ENCODE results near the gene PARD3. TPM values are rescaled to one million over a fixed set of nuclear protein-coding genes. Genes with fewer than 3 reads are reported as not detected.

The PARD3 gene
- total RNA-seq, 4 donors from 2014 or later = 27.3 to 65.3 (median 55.6) TPM

DNA sequence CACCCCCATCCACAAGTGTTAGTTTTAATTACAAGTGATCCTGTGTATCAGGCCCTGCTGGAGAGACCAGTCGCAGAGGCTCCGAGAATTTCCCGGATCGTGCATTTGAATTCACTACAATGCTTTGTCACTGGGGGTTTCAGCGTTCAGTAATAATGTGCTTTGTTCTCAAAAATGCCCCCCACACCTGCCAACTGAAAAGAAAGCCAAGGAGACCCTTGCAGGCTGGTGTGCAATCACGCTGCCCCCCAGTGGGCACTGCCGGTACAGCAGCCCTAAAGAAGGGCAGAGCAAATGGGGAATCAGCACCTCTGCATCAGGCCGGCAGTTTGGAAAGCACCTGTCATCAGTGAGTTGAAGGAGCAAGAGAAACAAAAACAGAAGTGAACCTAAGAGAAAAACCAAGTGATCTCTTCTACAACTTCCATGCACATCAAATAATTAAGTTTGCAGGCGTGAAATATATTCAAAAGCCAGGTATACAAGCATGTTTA is 177.6 kb downstream of the PARD3 start:
- intact Hi-C loops (cut with DNase I; ENCODE audit: low total_unique reads) = loop anchor here (5.0 to 10.0 kb wide), 2 partner anchors 353 to 1315 kb away; no protein-coding TSS in a partner anchor
- Histone ChIP-seq H3K27me3 (no peaks in the 10 kb centered on the region), H3K4me3 (no peak overlapping the region), H3K9me3 (no peaks in the 10 kb centered on the region), H3K36me3 (no peaks in the 10 kb centered on the region), H3K4me1 (peaks cover 3 to 22% (median 10%) of the 10 kb centered on the region in 4 donors), H3K27ac (no peak overlapping the region)
- in situ Hi-C loops (cut with MboI; ENCODE audit: low pct_ligation_motif_present in 1 of 4, low pct_unique_long_range_greater_than_20kb in 1 of 4, low sequenced_read_pairs in 3 of 4) = loop anchor here (10.0 to 25.0 kb wide), 3 partner anchors 1300 to 1450 kb away; partner anchors contain the start of gene NRP1 (in 3 of the 4)
- DNase-seq = peak; percentile 69
- TF ChIP-seq POLR2A (IDR thresholded peaks at IDR 0.05) = no peak
- TF ChIP-seq POLR2AphosphoS5 (IDR thresholded peaks at IDR 0.05) = no peak
- TF ChIP-seq CTCF (IDR thresholded peaks at IDR 0.05) = peak; percentile 87 to 97 (median 95)
- TF ChIP-seq EP300 (IDR thresholded peaks at IDR 0.05; ENCODE audit: low read depth) = no peak
- WGBS, 2 donors (ENCODE audit: low coverage in 1 of 2) = 34 to 57% methylated on average over 2 to 9 of the region's 9 CpGs

DNA sequence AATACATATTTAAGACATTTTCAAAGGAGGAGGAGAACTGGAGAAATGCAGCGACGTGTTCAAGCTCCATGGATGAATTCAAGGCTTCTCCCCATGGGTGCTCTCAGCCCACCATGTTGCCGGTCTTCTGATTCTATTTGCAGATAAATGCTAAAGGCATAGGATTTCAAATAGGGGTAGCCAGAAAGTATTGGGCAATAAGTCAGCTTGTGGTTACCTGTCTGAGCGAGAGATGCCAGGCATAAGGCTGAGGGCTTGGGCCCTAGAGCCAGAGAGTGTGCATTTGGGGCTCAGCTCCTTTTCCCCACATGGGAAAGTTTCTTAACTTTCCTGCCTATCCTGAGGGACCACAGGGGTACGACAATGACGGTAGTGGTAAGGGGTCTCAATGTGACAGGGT is 180.0 kb downstream of the PARD3 start:
- in situ Hi-C loops (cut with MboI; ENCODE audit: low pct_ligation_motif_present in 1 of 4, low pct_unique_long_range_greater_than_20kb in 1 of 4, low sequenced_read_pairs in 3 of 4) (loop anchor here (10.0 to 25.0 kb wide), 3 partner anchors 1298 to 1448 kb away; partner anchors contain the start of gene NRP1 (in 3 of the 4)), intact Hi-C loops (cut with DNase I; ENCODE audit: low total_unique reads) (loop anchor here (5.0 to 10.0 kb wide), 2 partner anchors 350 to 1313 kb away; no protein-coding TSS in a partner anchor)
- no peak overlapping the region for H3K27ac ChIP-seq
- H3K4me1 ChIP-seq = peaks cover 4 to 16% (median 10%) of the 10 kb centered on the region in 4 donors
- H3K27me3 ChIP-seq = no peaks in the 10 kb centered on the region
- H3K36me3 ChIP-seq = no peaks in the 10 kb centered on the region
- no peak overlapping the region for H3K4me3 ChIP-seq
- DNase-seq = no peak
- no peaks in the 10 kb centered on the region for H3K9me3 ChIP-seq
- WGBS, 2 donors (ENCODE audit: low coverage in 1 of 2) = 93 to 95% methylated on average over 4 to 6 of the region's 6 CpGs
- TF ChIP-seq CTCF (IDR thresholded peaks at IDR 0.05) = no peak
- TF ChIP-seq EP300 (IDR thresholded peaks at IDR 0.05; ENCODE audit: low read depth) = no peak
- no peak for TF ChIP-seq POLR2A (IDR thresholded peaks at IDR 0.05)
- no peak for TF ChIP-seq POLR2AphosphoS5 (IDR thresholded peaks at IDR 0.05)

GRCh38 chr10:34633374-34633773 is 181.7 kb downstream of the PARD3 start:
- no peaks in the 10 kb centered on the region for H3K36me3 ChIP-seq
- DNase-seq = no peak
- TF ChIP-seq POLR2AphosphoS5 (IDR thresholded peaks at IDR 0.05) (no peak), CTCF (IDR thresholded peaks at IDR 0.05) (no peak), POLR2A (IDR thresholded peaks at IDR 0.05) (no peak), EP300 (IDR thresholded peaks at IDR 0.05; ENCODE audit: low read depth) (no peak)
- intact Hi-C loops (cut with DNase I; ENCODE audit: low total_unique reads) (loop anchor here (10.0 kb wide), 1 partner anchor 349 kb away; no protein-coding TSS in a partner anchor), in situ Hi-C loops (cut with MboI; ENCODE audit: low pct_ligation_motif_present in 1 of 4, low pct_unique_long_range_greater_than_20kb in 1 of 4, low sequenced_read_pairs in 3 of 4) (loop anchor here (10.0 to 25.0 kb wide), 3 partner anchors 1296 to 1446 kb away; partner anchors contain the start of gene NRP1 (in 3 of the 4))
- H3K4me3 ChIP-seq = no peak overlapping the region
- H3K27ac ChIP-seq = no peak overlapping the region
- peaks cover 13 to 28% (median 17%) of the 10 kb centered on the region in 4 donors for H3K4me1 ChIP-seq
- no peaks in the 10 kb centered on the region for H3K27me3 ChIP-seq
- no peaks in the 10 kb centered on the region for H3K9me3 ChIP-seq
- WGBS, 2 donors (ENCODE audit: low coverage in 1 of 2) = 66 to 79% methylated on average over 9 to 10 of the region's 10 CpGs

GRCh38 chr10:34629084-34629483 is 186.0 kb downstream of the PARD3 start:
- no peak for DNase-seq
- in situ Hi-C loops (cut with MboI; ENCODE audit: low pct_ligation_motif_present in 1 of 4, low pct_unique_long_range_greater_than_20kb in 1 of 4, low sequenced_read_pairs in 3 of 4) = loop anchor here (25.0 kb wide), 2 partner anchors 1292 to 1442 kb away; partner anchors contain the start of gene NRP1 (in 3 of the 4)
- Histone ChIP-seq H3K9me3 (no peaks in the 10 kb centered on the region), H3K36me3 (no peaks in the 10 kb centered on the region), H3K27ac (peak overlapping the region in 3 of 4 donors; percentile 22 to 63 (median 53)), H3K4me3 (no peak overlapping the region), H3K4me1 (peaks cover 7 to 32% (median 19%) of the 10 kb centered on the region in 4 donors), H3K27me3 (no peaks in the 10 kb centered on the region)
- TF ChIP-seq EP300 (IDR thresholded peaks at IDR 0.05; ENCODE audit: low read depth) = no peak
- no peak for TF ChIP-seq CTCF (IDR thresholded peaks at IDR 0.05)
- no peak for TF ChIP-seq POLR2A (IDR thresholded peaks at IDR 0.05)
- TF ChIP-seq POLR2AphosphoS5 (IDR thresholded peaks at IDR 0.05) = no peak
- intact Hi-C loops (cut with DNase I; ENCODE audit: low total_unique reads) = no loop called here
- WGBS, 2 donors (ENCODE audit: low coverage in 1 of 2) = 51 to 68% methylated on average over 3 to 5 of the region's 5 CpGs
